ENCODE measurements around the gene UNC5C. TPM values are rescaled to one million over a fixed set of nuclear protein-coding genes. Genes with fewer than 3 reads are reported as not detected.

UNC5C gene
- total RNA-seq, 4 donors from 2014 or later = 1.6 to 4.4 (median 3.2) TPM

DNA sequence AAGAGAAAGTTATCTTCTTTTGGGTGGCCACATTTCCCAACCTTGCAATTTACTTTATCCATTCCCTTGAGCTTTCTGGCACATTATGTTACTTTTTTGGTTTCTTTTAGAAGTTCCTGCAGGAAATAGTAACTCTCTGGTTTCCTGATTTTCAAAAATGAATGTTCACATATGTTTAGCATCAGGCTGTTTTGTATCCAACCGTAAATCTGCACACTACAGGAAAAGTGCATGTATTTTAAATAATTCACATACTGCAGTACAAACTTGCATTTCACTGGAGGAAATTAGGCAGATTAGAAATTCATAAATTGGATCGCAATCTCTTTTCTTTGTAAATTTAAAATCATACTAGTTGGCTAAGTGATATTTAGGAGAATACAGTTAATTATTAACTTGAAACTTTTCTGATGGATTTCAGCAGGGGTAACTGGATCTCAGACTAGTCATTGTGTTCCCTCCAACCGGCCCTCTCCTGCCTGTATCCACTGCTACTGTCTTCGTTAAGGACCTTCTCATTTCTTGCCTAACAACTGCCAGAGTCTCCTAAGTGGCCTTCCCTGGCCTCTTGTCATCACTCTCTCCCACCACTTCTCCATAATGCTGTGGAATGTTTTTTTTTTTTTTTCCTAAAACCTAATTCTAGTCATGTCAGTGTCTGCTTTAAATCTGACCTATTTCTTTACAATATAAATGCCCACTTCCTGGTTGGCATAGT is 137.2 kb downstream of the UNC5C start:
- no peaks in the 10 kb centered on the region for H3K27me3 ChIP-seq
- no peak for ATAC-seq
- no peak overlapping the region for H3K4me3 ChIP-seq
- no peaks in the 10 kb centered on the region for H3K4me1 ChIP-seq
- no peak for TF ChIP-seq EP300 (IDR thresholded peaks at IDR 0.05)
- TF ChIP-seq POLR2A (IDR thresholded peaks at IDR 0.05) = no peak
- TF ChIP-seq CTCF (IDR thresholded peaks at IDR 0.05) = no peak
- no peak for TF ChIP-seq POLR2AphosphoS5 (IDR thresholded peaks at IDR 0.05)
- 39 to 79% methylated on average over 4 of the region's 4 CpGs for WGBS, 2 donors (ENCODE audit: low coverage in 1 of 2)
- no peak overlapping the region for H3K27ac ChIP-seq
- no peaks in the 10 kb centered on the region for H3K9me3 ChIP-seq
- no peaks in the 10 kb centered on the region for H3K36me3 ChIP-seq

- H3K27me3 ChIP-seq = no peaks in the 10 kb centered on the region
- WGBS, 2 donors (ENCODE audit: low coverage in 1 of 2) = 55 to 67% methylated on average over 3 to 4 of the region's 4 CpGs
- H3K9me3 ChIP-seq = no peaks in the 10 kb centered on the region
- no peak overlapping the region for H3K4me3 ChIP-seq
- no peak for TF ChIP-seq EP300 (IDR thresholded peaks at IDR 0.05)
- no peak for TF ChIP-seq POLR2AphosphoS5 (IDR thresholded peaks at IDR 0.05)
- TF ChIP-seq CTCF (IDR thresholded peaks at IDR 0.05) = no peak
- TF ChIP-seq POLR2A (IDR thresholded peaks at IDR 0.05) = no peak
- no peaks in the 10 kb centered on the region for H3K36me3 ChIP-seq
- no peaks in the 10 kb centered on the region for H3K4me1 ChIP-seq
- no peak overlapping the region for H3K27ac ChIP-seq
- ATAC-seq = no peak
Measured at GRCh38 chr4:95410387-95410977, 138.3 kb downstream of the UNC5C start.

DNA sequence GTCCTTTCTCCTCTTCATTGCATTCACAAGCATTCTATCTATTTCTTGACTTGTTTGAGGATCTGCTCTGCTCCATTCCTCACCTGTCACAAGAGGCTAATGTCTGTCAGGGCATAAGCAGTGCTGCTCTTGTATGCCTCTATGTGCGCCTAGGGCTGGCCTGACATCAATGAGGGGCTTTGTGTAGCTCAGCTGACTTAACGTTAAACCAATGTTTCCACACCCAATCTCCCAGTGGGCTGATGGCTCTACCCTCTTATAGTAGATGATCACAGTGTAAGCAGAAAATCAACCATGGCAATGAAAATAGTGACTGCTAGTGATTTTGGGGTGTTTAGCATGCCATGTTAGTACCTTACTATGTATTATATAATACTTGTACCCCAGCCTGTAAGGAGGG is 139.0 kb downstream of the UNC5C start:
- H3K27ac ChIP-seq = no peak overlapping the region
- H3K9me3 ChIP-seq = no peaks in the 10 kb centered on the region
- H3K4me3 ChIP-seq = no peak overlapping the region
- no peaks in the 10 kb centered on the region for H3K36me3 ChIP-seq
- no peaks in the 10 kb centered on the region for H3K27me3 ChIP-seq
- H3K4me1 ChIP-seq = no peaks in the 10 kb centered on the region
- ATAC-seq = no peak
- no peak for TF ChIP-seq POLR2AphosphoS5 (IDR thresholded peaks at IDR 0.05)
- TF ChIP-seq CTCF (IDR thresholded peaks at IDR 0.05) = no peak
- WGBS, 2 donors (ENCODE audit: low coverage in 1 of 2) = 82% methylated on average over 2 of the region's 2 CpGs; no CpG with 5 or more reads in 1 of the 2 donors

DNA sequence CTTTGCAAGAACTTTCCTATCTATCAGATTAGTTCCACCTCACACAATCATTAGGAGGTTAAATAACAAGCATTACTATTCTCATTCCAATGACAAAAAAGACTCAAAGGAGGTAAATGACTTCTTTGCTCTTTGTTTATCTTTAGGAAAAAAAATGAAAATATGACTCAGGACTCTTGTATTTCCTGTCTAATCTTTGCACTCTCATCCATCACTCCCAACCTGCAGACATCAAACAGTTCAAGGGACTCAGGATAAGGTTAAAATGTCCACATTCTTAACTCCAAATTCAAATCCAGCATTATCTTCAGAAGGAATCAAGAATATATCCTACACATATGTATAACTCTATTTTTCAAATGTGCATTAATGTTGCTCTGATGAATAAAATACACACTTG is 139.6 kb downstream of the UNC5C start:
- no peak for ATAC-seq
- Histone ChIP-seq H3K27me3 (no peaks in the 10 kb centered on the region), H3K4me3 (no peak overlapping the region), H3K9me3 (no peaks in the 10 kb centered on the region), H3K27ac (no peak overlapping the region), H3K36me3 (no peaks in the 10 kb centered on the region), H3K4me1 (no peaks in the 10 kb centered on the region)
- TF ChIP-seq EP300 (IDR thresholded peaks at IDR 0.05) = no peak
- no peak for TF ChIP-seq CTCF (IDR thresholded peaks at IDR 0.05)
- no peak for TF ChIP-seq POLR2A (IDR thresholded peaks at IDR 0.05)
- TF ChIP-seq POLR2AphosphoS5 (IDR thresholded peaks at IDR 0.05) = no peak

DNA sequence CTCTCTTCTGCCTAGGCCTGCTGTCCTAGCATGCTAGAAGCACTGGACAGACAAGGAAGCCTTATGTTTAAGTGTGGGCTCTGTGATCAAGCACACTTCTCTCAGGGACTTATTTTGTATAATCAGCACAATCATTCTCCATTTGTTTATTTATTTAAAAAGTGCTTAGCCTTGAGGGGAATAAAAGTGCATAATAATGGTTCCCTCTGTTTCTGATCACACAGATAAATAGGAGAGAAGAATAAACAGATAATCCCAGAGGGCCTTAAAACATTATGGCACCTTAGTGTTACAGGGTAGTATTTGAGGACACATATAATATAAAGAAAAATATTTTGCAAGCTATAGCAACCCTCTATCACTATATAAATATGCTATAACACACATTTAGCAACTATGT is 146.5 kb downstream of the UNC5C start:
- Histone ChIP-seq H3K36me3 (no peaks in the 10 kb centered on the region), H3K4me3 (no peak overlapping the region), H3K27ac (no peak overlapping the region), H3K9me3 (no peaks in the 10 kb centered on the region), H3K4me1 (no peaks in the 10 kb centered on the region), H3K27me3 (no peaks in the 10 kb centered on the region)
- ATAC-seq = no peak
- no peak for TF ChIP-seq CTCF (IDR thresholded peaks at IDR 0.05)
- no peak for TF ChIP-seq EP300 (IDR thresholded peaks at IDR 0.05)
- no peak for TF ChIP-seq POLR2AphosphoS5 (IDR thresholded peaks at IDR 0.05)
- TF ChIP-seq POLR2A (IDR thresholded peaks at IDR 0.05) = no peak
